HFFc6 (cell line): Measurements from ENCODE around the gene MCTP2. TPM values are rescaled to one million over a fixed set of nuclear protein-coding genes. Genes with fewer than 3 reads are reported as not detected.

Experiments
- DNase-seq: peaks from one replicate; pipeline ENCODE4 v3.0.0-alpha.2; 2018
- H3K27ac Mint-ChIP-seq: 2 replicates; pipeline ENCODE4 v1.8.0; 2020; ENCODE audit warnings: mild to moderate bottlenecking, mixed read lengths
- H3K27me3 Mint-ChIP-seq: 2 replicates; pipeline ENCODE4 v1.8.0; 2021; ENCODE audit warnings: mild to moderate bottlenecking, moderate library complexity, mixed read lengths; ENCODE audit not compliant: insufficient read depth
- H3K36me3 Mint-ChIP-seq: 2 replicates; pipeline ENCODE4 v1.8.0; 2021; ENCODE audit warnings: low read depth, mixed read lengths
- H3K4me1 Mint-ChIP-seq: 2 replicates; pipeline ENCODE4 v1.8.0; 2020; ENCODE audit warnings: low read depth, mixed read lengths
- H3K4me3 Mint-ChIP-seq: 2 replicates; pipeline ENCODE4 v1.8.0; 2020; ENCODE audit warnings: mild to moderate bottlenecking, moderate library complexity, mixed read lengths
- H3K9me3 Mint-ChIP-seq: 2 replicates; pipeline ENCODE4 v1.8.0; 2020; ENCODE audit warnings: mild to moderate bottlenecking, mixed read lengths
- total RNA-seq, 6 experiments: library from RNA; stranded (reverse); fragmentation: NEBNext Ultra II Directional; extraction: Animal tissue kit (Norgen Biotek cat#: 25700); gene quantifications; 2 replicates in 1 of 6; 3 replicates in 5 of 6; pipeline ENCODE4 v1.2.3, GENCODE V29; 2021
- TF ChIP-seq, protein P1 (sequence below): fragments of 200-600 bp; sonication (generic); IDR thresholded peaks from 2 replicates; pipeline ENCODE4 v1.5.0; 2021; ENCODE audit warnings: antibody characterized with exemption, mild to moderate bottlenecking

MCTP2 gene
- total RNA-seq, 6 experiments from 2014 or later, result 0.63 to 4.4 (median 1.0) TPM

DNA sequence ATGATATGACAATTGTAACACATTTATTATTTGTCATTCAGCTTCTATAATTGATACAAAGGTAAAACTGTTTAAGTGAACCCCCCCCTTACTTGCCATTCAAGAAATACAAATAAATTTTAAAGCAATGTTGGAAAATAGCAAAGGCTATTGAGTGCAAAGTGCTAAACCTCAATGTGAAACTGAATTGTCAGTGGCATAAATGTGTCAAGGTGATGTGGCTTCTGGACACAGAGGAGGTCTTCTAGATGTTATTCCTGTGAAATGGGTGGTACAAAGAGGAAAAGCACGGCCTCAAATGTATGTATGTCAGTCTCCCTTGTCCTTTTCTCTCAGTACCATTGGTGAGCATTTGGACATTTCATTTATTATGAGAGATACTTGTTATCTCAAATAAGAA lies 149.4 kb downstream of the MCTP2 start:
- H3K36me3 Mint-ChIP-seq, result no peaks in the 10 kb centered on the region
- TF ChIP-seq, protein P1, sequence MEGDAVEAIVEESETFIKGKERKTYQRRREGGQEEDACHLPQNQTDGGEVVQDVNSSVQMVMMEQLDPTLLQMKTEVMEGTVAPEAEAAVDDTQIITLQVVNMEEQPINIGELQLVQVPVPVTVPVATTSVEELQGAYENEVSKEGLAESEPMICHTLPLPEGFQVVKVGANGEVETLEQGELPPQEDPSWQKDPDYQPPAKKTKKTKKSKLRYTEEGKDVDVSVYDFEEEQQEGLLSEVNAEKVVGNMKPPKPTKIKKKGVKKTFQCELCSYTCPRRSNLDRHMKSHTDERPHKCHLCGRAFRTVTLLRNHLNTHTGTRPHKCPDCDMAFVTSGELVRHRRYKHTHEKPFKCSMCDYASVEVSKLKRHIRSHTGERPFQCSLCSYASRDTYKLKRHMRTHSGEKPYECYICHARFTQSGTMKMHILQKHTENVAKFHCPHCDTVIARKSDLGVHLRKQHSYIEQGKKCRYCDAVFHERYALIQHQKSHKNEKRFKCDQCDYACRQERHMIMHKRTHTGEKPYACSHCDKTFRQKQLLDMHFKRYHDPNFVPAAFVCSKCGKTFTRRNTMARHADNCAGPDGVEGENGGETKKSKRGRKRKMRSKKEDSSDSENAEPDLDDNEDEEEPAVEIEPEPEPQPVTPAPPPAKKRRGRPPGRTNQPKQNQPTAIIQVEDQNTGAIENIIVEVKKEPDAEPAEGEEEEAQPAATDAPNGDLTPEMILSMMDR, result no peak
- H3K9me3 Mint-ChIP-seq, result peaks cover 15% of the 10 kb centered on the region; the same call in 1 of the 2 replicates

DNA sequence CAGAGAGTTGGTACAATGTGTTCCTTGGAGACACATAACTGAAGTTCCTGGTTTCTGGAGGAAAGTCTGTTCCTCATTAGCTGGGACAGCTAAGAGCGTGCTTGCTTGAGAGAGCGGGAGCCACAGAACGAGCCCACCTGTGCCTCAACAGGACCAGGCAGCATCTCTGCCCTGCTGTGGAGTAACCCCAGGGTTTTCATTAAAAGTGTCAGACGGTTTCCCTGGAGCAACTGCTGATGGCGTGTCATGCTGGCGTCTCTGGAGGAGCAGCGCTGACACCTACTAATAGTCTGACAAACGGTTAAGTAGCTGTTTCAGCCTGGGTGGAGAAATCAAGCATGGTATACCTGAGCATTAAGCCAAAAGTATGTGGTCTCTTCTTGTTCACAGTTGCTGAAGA lies 150.0 kb downstream of the MCTP2 start:
- DNase-seq, result no peak
- peaks cover 15% of the 10 kb centered on the region; the same call in 1 of the 2 replicates for H3K9me3 Mint-ChIP-seq
- H3K27me3 Mint-ChIP-seq, result no peaks in the 10 kb centered on the region; the same call in 1 of the 2 replicates
- no peaks in the 10 kb centered on the region for H3K36me3 Mint-ChIP-seq
- H3K27ac Mint-ChIP-seq, result no peak overlapping the region
- H3K4me1 Mint-ChIP-seq, result no peaks in the 10 kb centered on the region; the same call in 1 of the 2 replicates
- TF ChIP-seq, protein P1, result no peak
- H3K4me3 Mint-ChIP-seq, result no peak overlapping the region

More for the DNA sequence above, 149.4 kb downstream of the MCTP2 start:
- Mint-ChIP-seq H3K4me1 (no peaks in the 10 kb centered on the region; the same call in 1 of the 2 replicates), H3K27ac (no peak overlapping the region), H3K4me3 (no peak overlapping the region), H3K27me3 (no peaks in the 10 kb centered on the region)
- DNase-seq, result no peak

DNA sequence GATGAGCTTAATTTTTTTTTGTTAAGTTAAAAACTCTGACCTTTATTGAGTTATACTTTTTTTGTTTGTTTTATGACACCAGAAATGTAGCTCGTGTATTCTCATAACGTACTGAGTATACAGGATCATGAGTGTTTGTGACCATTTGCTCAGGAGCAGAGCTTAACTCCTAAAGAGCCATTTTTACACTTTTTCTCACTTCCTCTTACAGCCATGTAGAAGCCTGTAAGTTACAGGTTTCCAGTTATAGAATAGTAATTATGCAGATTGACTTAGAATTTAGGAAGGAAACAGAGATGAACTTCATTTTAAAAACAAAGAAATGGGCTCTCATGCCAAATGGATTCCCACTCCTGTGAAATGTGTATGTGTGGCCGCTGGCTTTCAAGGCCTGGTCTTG lies 151.7 kb downstream of the MCTP2 start:
- peaks cover 21% of the 10 kb centered on the region; the same call in 1 of the 2 replicates for H3K9me3 Mint-ChIP-seq
- no peaks in the 10 kb centered on the region; the same call in 1 of the 2 replicates for H3K4me1 Mint-ChIP-seq
- no peaks in the 10 kb centered on the region; the same call in 1 of the 2 replicates for H3K27me3 Mint-ChIP-seq
- no peaks in the 10 kb centered on the region for H3K36me3 Mint-ChIP-seq
- H3K4me3 Mint-ChIP-seq, result no peak overlapping the region
- no peak overlapping the region for H3K27ac Mint-ChIP-seq
- TF ChIP-seq, protein P1, result no peak
- no peak for DNase-seq

DNA sequence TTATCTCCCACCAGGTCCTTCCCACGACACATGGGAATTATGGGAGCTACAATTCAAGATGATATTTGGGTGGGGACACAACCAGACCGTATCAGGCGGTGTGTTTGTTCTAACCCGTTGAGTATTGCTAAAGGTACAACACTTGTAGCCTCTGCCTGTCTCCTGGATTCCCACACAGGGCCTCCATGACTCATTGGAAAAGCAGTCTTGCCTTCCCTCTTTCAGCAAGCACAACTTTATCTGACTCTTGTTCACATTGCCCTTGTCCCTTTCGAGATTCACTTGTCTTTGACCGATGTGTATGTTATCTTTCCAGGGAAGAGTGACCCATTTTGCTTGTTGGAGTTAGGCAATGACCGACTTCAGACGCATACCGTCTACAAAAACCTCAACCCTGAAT lies 152.3 kb downstream of the MCTP2 start:
- H3K36me3 Mint-ChIP-seq, result no peaks in the 10 kb centered on the region
- H3K4me1 Mint-ChIP-seq, result no peaks in the 10 kb centered on the region; the same call in 1 of the 2 replicates
- H3K27me3 Mint-ChIP-seq, result no peaks in the 10 kb centered on the region; the same call in 1 of the 2 replicates
- no peak overlapping the region for H3K4me3 Mint-ChIP-seq
- DNase-seq, result no peak
- peaks cover 20% of the 10 kb centered on the region; the same call in 1 of the 2 replicates for H3K9me3 Mint-ChIP-seq
- TF ChIP-seq, protein P1, result no peak
- H3K27ac Mint-ChIP-seq, result no peak overlapping the region

DNA sequence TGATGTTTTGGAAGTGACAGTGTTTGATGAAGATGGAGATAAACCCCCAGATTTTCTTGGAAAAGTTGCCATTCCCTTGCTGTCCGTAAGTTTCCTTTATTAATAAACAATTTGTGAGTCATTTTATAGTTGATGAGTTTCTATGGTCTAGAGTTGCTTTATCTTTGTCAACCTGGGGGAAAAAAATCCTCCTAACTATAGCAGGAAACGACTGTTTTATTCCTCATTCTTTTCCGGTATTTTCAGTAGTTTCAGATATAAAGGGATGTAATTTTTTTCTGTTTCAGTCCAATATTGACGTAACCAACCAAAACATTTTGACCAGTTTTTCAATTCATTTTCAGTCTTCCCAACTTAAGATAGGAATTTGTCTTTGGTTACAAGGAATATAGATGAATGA lies 154.1 kb downstream of the MCTP2 start:
- Mint-ChIP-seq H3K36me3 (no peaks in the 10 kb centered on the region), H3K4me1 (no peaks in the 10 kb centered on the region; the same call in 1 of the 2 replicates), H3K9me3 (peaks cover 20% of the 10 kb centered on the region; the same call in 1 of the 2 replicates), H3K27me3 (no peaks in the 10 kb centered on the region; the same call in 1 of the 2 replicates), H3K27ac (no peak overlapping the region), H3K4me3 (no peak overlapping the region)
- no peak for DNase-seq
- TF ChIP-seq, protein P1, result no peak
